ENCODE measurements around the gene P2RY2. TPM values are rescaled to one million over a fixed set of nuclear protein-coding genes. Genes with fewer than 3 reads are reported as not detected.
"Not testable (repeated sequence)": the region's sequence is repeated elsewhere in the genome, so short reads cannot be mapped to it uniquely, and the experiment has no call there.

The P2RY2 gene
- total RNA-seq, 4 donors from 2014 or later, result 4.5 to 7.5 (median 6.7) TPM

GRCh38 chr11:73229896-73230875, 12.1 kb downstream of the P2RY2 start:
- WGBS, 2 donors, result 77 to 78% methylated on average over 16 of the region's 16 CpGs

GRCh38 chr11:73230931-73231330, 12.8 kb downstream of the P2RY2 start:
- H3K4me1 ChIP-seq, result peaks cover 0 to 7% (median 0%) of the 10 kb centered on the region in 4 donors
- no peaks in the 10 kb centered on the region for H3K9me3 ChIP-seq
- no peak for TF ChIP-seq POLR2A (IDR thresholded peaks at IDR 0.05)
- no peak for TF ChIP-seq CTCF (IDR thresholded peaks at IDR 0.05)
- TF ChIP-seq EP300 (IDR thresholded peaks at IDR 0.05), result no peak
- DNase-seq (ENCODE audit: low spot score in 2 of 2), result no peak
- no peaks in the 10 kb centered on the region for H3K27me3 ChIP-seq
- H3K36me3 ChIP-seq, result no peaks in the 10 kb centered on the region
- WGBS, 2 donors, result 87 to 91% methylated on average over 5 to 7 of the region's 7 CpGs
- no peak overlapping the region for H3K27ac ChIP-seq
- no peak overlapping the region for H3K4me3 ChIP-seq

More at GRCh38 chr11:73229896-73230875, 12.1 kb downstream of the P2RY2 start:
- Histone ChIP-seq H3K27ac (no peak overlapping the region), H3K9me3 (no peaks in the 10 kb centered on the region), H3K4me1 (peaks cover 0 to 7% (median 0%) of the 10 kb centered on the region in 4 donors), H3K27me3 (no peaks in the 10 kb centered on the region), H3K36me3 (no peaks in the 10 kb centered on the region), H3K4me3 (no peak overlapping the region)
- no peak for DNase-seq (ENCODE audit: low spot score in 2 of 2)
- TF ChIP-seq POLR2A (IDR thresholded peaks at IDR 0.05) (no peak), EP300 (IDR thresholded peaks at IDR 0.05) (no peak), CTCF (IDR thresholded peaks at IDR 0.05) (no peak)

- 90 to 93% methylated on average over 7 of the region's 7 CpGs for WGBS, 2 donors
- H3K27ac ChIP-seq; H3K9me3 ChIP-seq; H3K4me3 ChIP-seq; H3K4me1 ChIP-seq; DNase-seq (ENCODE audit: low spot score in 2 of 2); H3K27me3 ChIP-seq; H3K36me3 ChIP-seq: not testable (repeated sequence)
These were observed 14.4 kb downstream of the P2RY2 start for GRCh38 chr11:73232487-73232886.

- TF ChIP-seq CTCF (IDR thresholded peaks at IDR 0.05), result no peak
- Histone ChIP-seq H3K27ac (no peak overlapping the region), H3K4me1 (peaks cover 0 to 7% (median 0%) of the 10 kb centered on the region in 4 donors), H3K9me3 (no peaks in the 10 kb centered on the region), H3K27me3 (no peaks in the 10 kb centered on the region), H3K36me3 (no peaks in the 10 kb centered on the region), H3K4me3 (no peak overlapping the region)
- no peak for DNase-seq (ENCODE audit: low spot score in 2 of 2)
These were observed 15.1 kb downstream of the P2RY2 start for GRCh38 chr11:73233211-73233610.

GRCh38 chr11:73233692-73234470, 15.8 kb downstream of the P2RY2 start:
- 92 to 93% methylated on average over 21 to 23 of the region's 23 CpGs for WGBS, 2 donors
- H3K4me3 ChIP-seq, result no peak overlapping the region
- H3K4me1 ChIP-seq, result peaks cover 0 to 7% (median 0%) of the 10 kb centered on the region in 4 donors
- DNase-seq (ENCODE audit: low spot score in 2 of 2), result no peak
- H3K9me3 ChIP-seq, result no peaks in the 10 kb centered on the region
- no peaks in the 10 kb centered on the region for H3K27me3 ChIP-seq
- TF ChIP-seq POLR2A (IDR thresholded peaks at IDR 0.05) (no peak), EP300 (IDR thresholded peaks at IDR 0.05) (no peak), CTCF (IDR thresholded peaks at IDR 0.05) (no peak)
- H3K27ac ChIP-seq, result no peak overlapping the region
- no peaks in the 10 kb centered on the region for H3K36me3 ChIP-seq

All from tibial nerve (tissue), 4 donors.